Measurements from ENCODE around the gene CNGA3. TPM values are rescaled to one million over a fixed set of nuclear protein-coding genes. Genes with fewer than 3 reads are reported as not detected.
"Not testable (repeated sequence)": the region's sequence is repeated elsewhere in the genome, so short reads cannot be mapped to it uniquely, and the experiment has no call there.

CNGA3 gene
- total RNA-seq, 2 experiments from 2014 or later, result not detected

DNA sequence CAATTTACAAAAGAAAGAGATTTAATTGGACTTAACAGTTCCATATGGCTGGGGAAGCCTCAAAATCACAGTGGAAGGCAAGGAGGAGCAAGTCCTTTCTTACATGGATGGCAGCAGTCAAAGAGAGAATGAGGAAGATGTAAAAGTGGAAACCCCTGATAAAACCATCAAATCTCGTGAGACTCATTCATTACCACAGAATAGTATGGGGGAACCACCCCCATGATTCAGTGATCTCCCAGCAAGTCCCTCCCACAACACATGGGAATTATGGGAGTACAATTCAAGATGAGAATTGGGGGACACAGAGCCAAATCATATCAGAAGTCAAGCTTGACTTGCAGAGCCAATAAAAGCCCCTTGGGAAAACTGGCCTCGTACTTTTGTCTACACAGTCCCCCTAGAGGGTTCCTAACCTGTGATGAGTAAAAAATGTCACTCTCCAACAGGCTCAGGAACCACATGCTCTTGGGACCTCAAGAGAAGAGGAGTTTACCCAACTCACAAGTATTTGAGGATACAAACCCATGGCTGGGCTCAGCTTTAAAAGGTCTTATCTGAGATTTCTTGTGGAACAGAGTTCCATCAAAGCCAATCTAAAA lies 87.2 kb downstream of the CNGA3 start:
- CTCF ChIA-PET, result no interaction called here
- POLR2A ChIA-PET, result no interaction called here

DNA sequence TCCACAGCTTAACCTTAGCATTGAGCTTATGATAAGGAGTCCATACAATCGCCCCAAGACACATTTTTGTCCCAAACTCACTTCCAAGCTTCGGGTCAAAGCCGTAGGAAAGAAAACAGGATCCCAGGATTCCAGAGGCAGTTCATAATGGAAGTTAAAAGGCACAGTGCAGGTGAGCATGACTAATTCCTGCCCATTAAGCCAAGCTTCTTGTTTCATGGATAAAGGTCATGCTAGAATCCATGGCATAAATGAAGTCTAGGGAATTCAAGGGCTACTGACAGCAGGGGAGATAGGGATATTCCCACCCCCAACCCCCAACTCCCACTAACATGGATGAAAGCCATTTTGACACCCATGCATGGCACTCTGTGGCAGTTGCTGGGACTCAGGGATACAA lies 88.2 kb downstream of the CNGA3 start:
- ChIA-PET POLR2A (no interaction called here), CTCF (no interaction called here)

GRCh38 chr2:98435670-98436069 lies 89.4 kb downstream of the CNGA3 start:
- POLR2A ChIA-PET, CTCF ChIA-PET: not testable (repeated sequence)

- CTCF ChIA-PET, result no interaction called here
These were observed 90.5 kb downstream of the CNGA3 start for GRCh38 chr2:98436734-98437133.

DNA sequence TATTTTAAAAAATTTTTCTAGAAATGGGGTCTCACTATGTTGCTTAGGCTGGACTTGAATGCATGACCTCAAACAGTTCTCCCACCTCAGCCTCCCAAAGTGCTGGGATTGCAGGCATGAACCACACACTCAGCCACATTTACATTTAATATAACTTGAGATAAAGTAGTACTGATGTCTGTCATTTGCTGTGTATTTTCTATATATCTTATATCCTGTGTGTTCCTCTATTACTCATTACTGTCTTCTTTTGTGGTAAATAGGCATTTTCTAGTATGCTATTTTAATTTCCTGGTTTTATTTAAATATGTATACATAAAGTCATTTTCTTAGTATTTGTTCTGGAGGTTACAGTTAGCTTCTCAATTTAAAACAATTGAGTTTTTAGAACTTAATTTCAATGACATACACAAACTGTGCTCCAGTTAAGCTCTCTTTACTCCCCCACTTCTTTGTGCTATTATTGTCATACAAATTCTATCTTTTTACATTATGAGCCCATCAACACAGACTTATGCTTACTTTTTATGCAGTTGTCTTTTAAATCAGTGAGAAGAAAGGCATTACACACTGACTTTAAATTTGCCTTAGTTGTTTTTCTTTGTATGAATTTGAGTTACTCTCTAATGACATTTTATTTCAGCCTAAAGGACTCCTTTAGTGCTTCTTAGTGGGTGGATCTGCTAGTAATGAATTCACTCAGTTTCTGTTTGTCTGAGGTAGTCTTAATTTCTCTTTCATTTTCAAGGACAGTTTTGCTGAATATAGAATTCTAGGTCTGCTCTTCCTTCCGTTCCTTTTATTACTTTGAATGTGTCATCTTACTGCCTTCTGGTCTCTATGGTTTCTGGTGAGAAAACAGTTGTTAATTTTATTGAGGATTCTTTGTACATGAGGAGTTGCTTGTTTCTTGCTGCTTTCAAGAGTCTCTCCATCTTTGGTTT lies 92.2 kb downstream of the CNGA3 start:
- ChIA-PET POLR2A (no interaction called here), CTCF (no interaction called here)

More at GRCh38 chr2:98436734-98437133, 90.5 kb downstream of the CNGA3 start:
- POLR2A ChIA-PET, result no interaction called here

DNA sequence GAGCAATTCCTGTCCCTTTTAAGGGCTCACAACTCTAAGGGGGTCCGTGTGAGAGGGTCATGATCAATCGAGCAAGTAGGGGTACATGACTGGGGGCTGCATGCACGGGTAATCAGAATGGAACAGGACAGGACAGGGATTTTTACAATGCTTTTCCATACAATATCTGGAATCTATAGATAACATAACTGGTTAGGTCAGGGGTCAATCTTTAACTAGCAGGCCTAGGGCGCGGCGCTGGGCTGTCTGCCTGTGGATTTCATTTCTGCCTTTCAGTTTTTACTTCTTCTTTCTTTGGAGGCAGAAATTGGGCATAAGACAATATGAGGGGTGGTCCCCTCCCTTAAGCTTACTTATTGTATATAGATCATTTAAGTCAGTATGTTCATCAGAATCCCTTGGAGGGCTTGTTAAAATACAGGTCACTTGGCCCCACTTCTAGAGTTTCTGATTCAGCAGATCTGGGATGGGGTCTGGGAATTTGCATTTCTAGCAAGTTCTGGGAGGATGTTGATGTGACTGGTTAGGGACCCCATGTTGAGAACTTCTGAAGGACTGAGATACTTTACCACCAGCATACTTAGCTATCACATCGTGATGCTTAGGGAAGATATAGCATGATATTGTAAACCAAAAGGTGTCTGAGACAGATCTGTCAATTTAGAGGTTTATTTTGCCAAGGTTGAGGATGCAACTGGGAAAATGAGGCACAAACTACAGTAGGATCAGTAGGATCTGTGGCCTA lies 95.6 kb downstream of the CNGA3 start:
- ChIA-PET POLR2A (no interaction called here), CTCF (interaction anchor here (0.9 kb wide), 1 partner anchor 11 kb away, joined by 3 read pairs; no protein-coding TSS in a partner anchor)

GRCh38 chr2:98442488-98442887 lies 96.2 kb downstream of the CNGA3 start:
- ChIA-PET CTCF (no interaction called here), POLR2A (no interaction called here)

GRCh38 chr2:98444436-98445176 lies 98.3 kb downstream of the CNGA3 start, which contains the start of gene INPP4A:
INPP4A (plus strand) TSS chr2:98444858; CDS start chr2:98520049, 75,191 bp downstream.
- POLR2A ChIA-PET, result no interaction called here

DNA sequence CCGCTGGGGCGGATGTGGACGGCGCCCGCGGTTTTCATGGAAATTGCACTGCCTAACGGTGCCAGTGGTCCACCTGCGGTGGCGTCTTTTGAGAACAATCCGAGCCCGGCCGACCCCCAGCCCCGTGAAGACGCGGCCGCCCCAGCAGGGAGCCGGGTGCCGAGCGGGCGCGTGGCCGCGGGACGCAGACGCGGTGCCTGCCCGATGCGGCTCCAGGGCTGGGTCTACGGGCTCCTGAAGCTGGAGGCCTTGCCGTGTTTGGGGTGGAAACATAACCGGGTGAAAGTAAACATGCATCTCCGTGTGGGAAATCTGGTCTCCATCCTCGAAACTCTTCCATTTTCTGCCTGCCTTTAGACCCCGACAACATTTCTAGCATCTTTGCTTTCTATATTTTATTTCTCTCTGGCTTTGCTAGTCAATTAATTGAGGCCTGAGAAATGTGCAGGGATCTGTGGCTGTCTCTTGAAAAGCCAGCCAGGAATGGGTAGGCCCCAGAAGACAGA lies 99.0 kb downstream of the CNGA3 start:
- POLR2A ChIA-PET, result no interaction called here
- CTCF ChIA-PET, result interaction anchor here (1.0 kb wide), 1 partner anchor 20 kb away, joined by 3 read pairs; no protein-coding TSS in a partner anchor

More at GRCh38 chr2:98444436-98445176, 98.3 kb downstream of the CNGA3 start, which contains the start of gene INPP4A:
- CTCF ChIA-PET, result interaction anchor here (1.0 kb wide), 1 partner anchor 20 kb away, joined by 3 read pairs; no protein-coding TSS in a partner anchor

DNA sequence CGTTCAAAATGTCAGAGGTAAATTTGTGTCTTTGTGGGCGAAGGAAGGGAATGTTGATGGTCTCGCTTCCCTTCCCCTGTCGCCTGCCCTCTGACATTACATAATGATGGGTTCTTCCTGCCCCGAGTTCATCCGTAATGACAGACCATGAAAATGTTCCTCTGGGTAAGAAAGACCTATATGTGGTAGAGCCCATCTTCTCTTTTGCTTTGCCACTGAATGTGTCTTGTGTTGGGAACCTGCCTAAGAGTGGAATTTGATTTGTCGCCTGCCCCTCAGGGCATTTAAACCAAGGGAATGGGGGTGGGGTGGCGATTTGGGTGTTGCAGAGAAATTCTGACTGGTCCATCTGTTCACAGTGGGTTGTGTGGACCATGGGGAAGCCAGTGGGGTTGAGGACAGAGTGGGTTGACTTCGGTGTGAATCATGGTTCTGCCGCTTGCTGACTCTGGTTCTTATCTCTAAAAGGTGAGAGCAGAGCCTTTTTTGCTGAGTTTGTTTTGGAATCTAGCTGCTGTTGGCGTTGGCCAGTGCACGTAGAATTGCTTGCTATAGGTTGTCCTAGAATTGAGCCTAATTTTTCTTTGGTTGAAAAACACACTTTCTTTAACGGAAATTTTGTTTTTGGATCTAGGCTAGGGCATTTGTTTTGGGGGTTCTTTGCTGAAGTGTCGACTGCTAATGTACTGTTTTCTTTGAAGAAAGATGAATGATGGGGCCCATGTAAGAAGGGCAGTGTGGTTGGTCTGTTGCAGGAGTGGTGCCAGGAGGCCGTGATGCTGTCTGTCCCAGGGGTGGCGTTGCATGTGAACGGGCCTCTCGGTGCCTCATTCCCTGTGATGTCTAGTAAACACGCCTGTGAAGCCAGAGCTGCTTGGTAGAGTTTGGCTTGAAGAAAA lies 99.7 kb downstream of the CNGA3 start:
- POLR2A ChIA-PET, result interaction anchor here (0.7 to 1.8 kb wide), 2 partner anchors 12 to 18 kb away, joined by 3 to 10 read pairs; no protein-coding TSS in a partner anchor
- CTCF ChIA-PET, result interaction anchor here (1.0 to 1.3 kb wide), 4 partner anchors 14 to 42 kb away, joined by 3 to 4 read pairs (median 4); no protein-coding TSS in a partner anchor

DNA sequence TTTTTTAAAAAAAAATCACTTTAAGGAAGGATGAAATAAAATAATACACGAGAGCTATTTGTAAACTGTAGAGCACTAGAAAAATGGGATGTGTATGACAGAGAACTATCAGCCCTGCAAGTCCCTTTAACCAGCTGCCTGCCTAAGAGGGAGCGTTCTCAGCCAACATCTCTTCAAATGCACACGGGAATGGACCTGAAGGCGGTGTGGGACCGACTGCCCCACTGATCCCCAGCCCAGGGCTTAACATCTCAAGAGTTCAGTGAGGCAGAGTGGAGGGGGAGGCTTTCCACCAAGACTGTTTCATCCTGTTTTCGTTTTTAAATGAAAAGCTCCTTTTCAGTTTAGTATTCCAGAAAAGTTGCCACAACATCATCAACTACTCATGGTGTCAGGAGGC lies 100.6 kb downstream of the CNGA3 start:
- ChIA-PET CTCF (interaction anchor here (1.0 to 1.3 kb wide), 4 partner anchors 13 to 41 kb away, joined by 3 to 4 read pairs (median 4); no protein-coding TSS in a partner anchor), POLR2A (interaction anchor here (0.5 to 1.8 kb wide), 3 partner anchors 11 to 284 kb away, joined by 3 to 10 read pairs (median 3); partner anchors contain the start of gene MGAT4A)

Other genes starting within 250 kb of the CNGA3 start
- 10 to 100 TPM; 40.5 to 41.7 TPM for gene INPP4A, start 98.4 kb downstream of the CNGA3 start, total RNA-seq

Measured in activated CD8-positive, alpha-beta memory T cell treated with anti-CD3 and anti-CD28 coated beads for 36 hours (primary cell).